Measurements from ENCODE around the gene CEP170B. TPM values are rescaled to one million over a fixed set of nuclear protein-coding genes. Genes with fewer than 3 reads are reported as not detected.
"Not testable (repeated sequence)": the region's sequence is repeated elsewhere in the genome, so short reads cannot be mapped to it uniquely, and the experiment has no call there.

Gene CEP170B
- total and polyA plus RNA-seq, 7 donors: 2.0 to 15.7 (median 6.3) TPM

- no peaks in the 10 kb centered on the region for H3K9me3 ChIP-seq
- no peaks in the 10 kb centered on the region for H3K4me1 ChIP-seq
- 76 to 90% (median 80%) methylated on average over 3 of the region's 3 CpGs for WGBS, 3 donors
- ATAC-seq: no peak
- H3K27me3 ChIP-seq (ENCODE audit: insufficient read depth in 3 of 3, low read length in 2 of 3): peaks cover 0 to 25% (median 4%) of the 10 kb centered on the region in 3 donors
- no peak overlapping the region for H3K4me3 ChIP-seq
- H3K36me3 ChIP-seq (ENCODE audit: insufficient read depth in 1 of 2, low read depth in 1 of 2): no peaks in the 10 kb centered on the region
- no peak for DNase-seq
- TF ChIP-seq, protein P1, sequence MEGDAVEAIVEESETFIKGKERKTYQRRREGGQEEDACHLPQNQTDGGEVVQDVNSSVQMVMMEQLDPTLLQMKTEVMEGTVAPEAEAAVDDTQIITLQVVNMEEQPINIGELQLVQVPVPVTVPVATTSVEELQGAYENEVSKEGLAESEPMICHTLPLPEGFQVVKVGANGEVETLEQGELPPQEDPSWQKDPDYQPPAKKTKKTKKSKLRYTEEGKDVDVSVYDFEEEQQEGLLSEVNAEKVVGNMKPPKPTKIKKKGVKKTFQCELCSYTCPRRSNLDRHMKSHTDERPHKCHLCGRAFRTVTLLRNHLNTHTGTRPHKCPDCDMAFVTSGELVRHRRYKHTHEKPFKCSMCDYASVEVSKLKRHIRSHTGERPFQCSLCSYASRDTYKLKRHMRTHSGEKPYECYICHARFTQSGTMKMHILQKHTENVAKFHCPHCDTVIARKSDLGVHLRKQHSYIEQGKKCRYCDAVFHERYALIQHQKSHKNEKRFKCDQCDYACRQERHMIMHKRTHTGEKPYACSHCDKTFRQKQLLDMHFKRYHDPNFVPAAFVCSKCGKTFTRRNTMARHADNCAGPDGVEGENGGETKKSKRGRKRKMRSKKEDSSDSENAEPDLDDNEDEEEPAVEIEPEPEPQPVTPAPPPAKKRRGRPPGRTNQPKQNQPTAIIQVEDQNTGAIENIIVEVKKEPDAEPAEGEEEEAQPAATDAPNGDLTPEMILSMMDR (IDR thresholded peaks at IDR 0.05): no peak
- H3K27ac ChIP-seq: no peak overlapping the region
- intact Hi-C loops (cut with DNase I): no loop called here
Measured at GRCh38 chr14:104940526-104941150, 75.6 kb downstream of the CEP170B start.

DNA sequence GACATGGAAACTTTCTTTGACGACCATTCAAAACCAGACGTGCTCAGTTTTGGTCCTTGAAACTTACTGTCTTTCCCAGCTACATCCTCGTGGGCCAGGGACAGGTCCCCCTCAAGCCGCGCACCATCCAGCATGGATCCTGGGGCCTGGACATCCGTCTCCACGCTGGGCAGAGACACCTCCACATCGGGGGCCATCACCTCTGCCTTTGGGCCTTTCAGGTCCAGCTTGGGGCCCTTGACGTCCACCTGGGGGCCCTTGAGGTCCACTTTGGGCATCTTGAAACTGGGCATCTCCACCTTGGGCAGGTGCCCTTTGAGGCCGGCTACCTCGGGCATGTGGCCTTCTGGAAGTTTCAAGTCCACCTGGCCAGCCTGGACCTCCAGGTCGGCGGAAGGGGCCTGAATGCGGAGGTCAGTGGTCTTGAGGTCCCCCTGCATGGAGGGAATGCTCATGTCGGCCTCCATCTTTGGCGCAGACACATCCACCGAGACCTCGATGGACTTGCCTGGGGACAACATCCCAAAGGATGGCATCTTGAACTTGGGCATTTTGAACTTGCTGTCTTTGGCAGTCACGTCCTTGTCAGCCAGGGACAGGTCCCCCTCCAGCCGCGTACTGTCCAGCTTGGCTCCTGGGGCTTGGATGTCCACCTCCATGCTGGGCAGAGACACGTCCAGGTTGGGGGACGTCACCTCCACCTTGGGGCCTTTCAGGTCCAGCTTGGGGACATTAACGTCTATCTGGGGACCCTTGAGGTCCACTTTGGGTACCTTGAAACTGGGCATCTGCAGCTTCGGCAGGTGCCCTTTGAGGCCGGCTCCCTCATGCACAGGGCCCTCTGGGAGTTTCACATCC lies 76.7 kb downstream of the CEP170B start:
- no peak for ATAC-seq
- 93 to 98% (median 94%) methylated on average over 26 of the region's 26 CpGs for WGBS, 3 donors
- no peak overlapping the region for H3K27ac ChIP-seq
- intact Hi-C loops (cut with DNase I): no loop called here
- no peak overlapping the region for H3K4me3 ChIP-seq
- no peaks in the 10 kb centered on the region for H3K4me1 ChIP-seq
- peak in 1 of 2 donors; percentile 35 for DNase-seq
- peaks cover 0 to 25% (median 4%) of the 10 kb centered on the region in 3 donors for H3K27me3 ChIP-seq (ENCODE audit: insufficient read depth in 3 of 3, low read length in 2 of 3)
- no peaks in the 10 kb centered on the region for H3K36me3 ChIP-seq (ENCODE audit: insufficient read depth in 1 of 2, low read depth in 1 of 2)
- no peaks in the 10 kb centered on the region for H3K9me3 ChIP-seq
- TF ChIP-seq, protein P1 (IDR thresholded peaks at IDR 0.05): no peak

- H3K4me3 ChIP-seq: no peak overlapping the region
- 91 to 95% (median 94%) methylated on average over 16 of the region's 16 CpGs for WGBS, 3 donors
- DNase-seq (peak in 1 of 2 donors; percentile 46), ATAC-seq (no peak)
- H3K27me3 ChIP-seq (ENCODE audit: insufficient read depth in 3 of 3, low read length in 2 of 3): peaks cover 0 to 23% (median 4%) of the 10 kb centered on the region in 3 donors
- no peaks in the 10 kb centered on the region for H3K4me1 ChIP-seq
- no peak overlapping the region for H3K27ac ChIP-seq
- H3K36me3 ChIP-seq (ENCODE audit: insufficient read depth in 1 of 2, low read depth in 1 of 2): no peaks in the 10 kb centered on the region
- intact Hi-C loops (cut with DNase I): no loop called here
- TF ChIP-seq, protein P1 (IDR thresholded peaks at IDR 0.05): no peak
- no peaks in the 10 kb centered on the region for H3K9me3 ChIP-seq
Measured at GRCh38 chr14:104942586-104942985, 77.5 kb downstream of the CEP170B start.

GRCh38 chr14:104943216-104944015 lies 78.3 kb downstream of the CEP170B start:
- DNase-seq; H3K4me3 ChIP-seq; H3K36me3 ChIP-seq (ENCODE audit: insufficient read depth in 1 of 2, low read depth in 1 of 2); H3K27ac ChIP-seq; intact Hi-C loops (cut with DNase I); ATAC-seq; H3K9me3 ChIP-seq; H3K4me1 ChIP-seq: not testable (repeated sequence)
- H3K27me3 ChIP-seq (ENCODE audit: insufficient read depth in 3 of 3, low read length in 2 of 3): peaks cover 0 to 17% (median 4%) of the 10 kb centered on the region in 3 donors
- 91 to 92% (median 92%) methylated on average over 29 of the region's 29 CpGs for WGBS, 3 donors

DNA sequence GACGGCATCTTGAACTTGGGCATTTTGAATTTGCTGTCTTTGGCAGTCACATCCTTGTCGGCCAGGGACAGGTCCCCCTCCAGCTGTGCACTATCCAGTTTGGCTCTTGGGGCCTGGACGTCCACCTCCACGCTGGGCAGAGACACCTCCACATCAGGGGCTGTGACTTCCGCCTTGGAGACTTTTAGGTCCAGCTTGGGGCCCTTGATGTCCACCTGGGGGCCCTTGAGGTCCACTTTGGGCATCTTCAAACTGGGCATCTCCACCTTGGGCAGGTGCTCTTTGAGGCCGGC lies 78.9 kb downstream of the CEP170B start:
- H3K4me1 ChIP-seq; H3K4me3 ChIP-seq; H3K27ac ChIP-seq; H3K36me3 ChIP-seq (ENCODE audit: insufficient read depth in 1 of 2, low read depth in 1 of 2); intact Hi-C loops (cut with DNase I); DNase-seq; ATAC-seq; H3K9me3 ChIP-seq: not testable (repeated sequence)
- peaks cover 0 to 15% (median 4%) of the 10 kb centered on the region in 3 donors for H3K27me3 ChIP-seq (ENCODE audit: insufficient read depth in 3 of 3, low read length in 2 of 3)
- WGBS, 3 donors: 81 to 94% (median 86%) methylated on average over 6 of the region's 6 CpGs

DNA sequence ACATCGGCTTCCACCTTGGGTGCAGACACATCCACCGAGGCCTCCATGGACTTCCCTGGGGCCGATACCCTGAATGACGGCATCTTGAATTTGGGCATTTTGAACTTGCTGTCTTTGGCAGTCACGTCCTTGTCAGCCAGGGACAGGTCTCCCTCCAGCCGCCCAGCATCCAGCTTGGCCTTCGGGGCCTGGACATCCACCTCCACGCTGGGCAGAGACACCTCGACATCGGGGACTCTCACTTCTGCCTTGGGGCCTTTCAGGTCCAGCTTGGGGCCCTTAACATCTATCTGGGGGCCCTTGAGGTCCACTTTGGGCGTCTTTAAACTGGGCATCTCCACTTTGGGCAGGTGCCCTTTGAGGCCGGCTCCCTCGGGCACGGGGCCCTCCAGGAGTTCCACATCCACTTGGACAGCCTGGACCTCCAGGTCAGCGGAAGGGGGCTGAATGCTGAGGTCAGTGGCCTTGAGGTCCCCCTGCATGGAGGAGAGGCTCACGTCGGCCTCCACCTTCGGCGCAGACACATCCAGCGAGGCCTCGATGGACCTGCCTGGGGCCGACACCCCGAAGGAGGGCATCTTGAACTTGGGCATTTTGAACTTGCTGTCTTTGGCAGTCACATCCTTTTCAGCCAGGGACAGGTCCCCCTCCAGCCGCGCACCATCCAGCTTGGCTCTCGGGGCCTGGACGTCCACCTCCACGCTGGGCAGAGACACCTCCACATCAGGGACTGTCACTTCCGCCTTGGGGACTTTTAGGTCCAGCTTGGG lies 79.6 kb downstream of the CEP170B start:
- H3K27ac ChIP-seq; ATAC-seq; intact Hi-C loops (cut with DNase I); H3K4me3 ChIP-seq; H3K4me1 ChIP-seq; H3K9me3 ChIP-seq; H3K36me3 ChIP-seq (ENCODE audit: insufficient read depth in 1 of 2, low read depth in 1 of 2): not testable (repeated sequence)
- DNase-seq: peak in 1 of 2 donors; percentile 29
- peaks cover 0 to 10% (median 4%) of the 10 kb centered on the region in 3 donors for H3K27me3 ChIP-seq (ENCODE audit: insufficient read depth in 3 of 3, low read length in 2 of 3)
- WGBS, 3 donors: 91 to 95% (median 93%) methylated on average over 28 to 29 of the region's 29 CpGs

DNA sequence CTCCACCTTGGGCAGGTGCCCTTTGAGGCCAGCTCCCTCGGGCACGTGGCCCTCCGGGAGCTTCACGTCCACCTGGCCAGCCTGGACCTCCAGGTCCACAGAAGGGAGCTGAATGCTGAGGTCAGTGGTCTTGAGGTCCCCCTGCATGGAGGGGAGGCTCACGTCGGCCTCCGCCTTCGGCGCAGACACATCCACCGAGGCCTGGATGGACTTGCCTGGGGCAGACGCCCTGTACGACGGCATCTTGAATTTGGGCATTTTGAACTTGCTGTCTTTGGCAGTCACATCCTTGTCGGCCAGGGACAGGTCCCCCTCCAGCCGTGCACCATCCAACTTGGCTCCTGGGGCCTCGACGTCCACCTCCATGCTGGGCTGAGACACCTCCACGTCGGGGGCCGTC lies 80.2 kb downstream of the CEP170B start:
- WGBS, 3 donors: 87 to 96% (median 91%) methylated on average over 18 to 20 of the region's 20 CpGs
- H3K27ac ChIP-seq; intact Hi-C loops (cut with DNase I); H3K4me3 ChIP-seq; H3K36me3 ChIP-seq (ENCODE audit: insufficient read depth in 1 of 2, low read depth in 1 of 2); H3K4me1 ChIP-seq; H3K9me3 ChIP-seq; ATAC-seq; H3K27me3 ChIP-seq (ENCODE audit: insufficient read depth in 3 of 3, low read length in 2 of 3): not testable (repeated sequence)
- peak in 1 of 2 donors; percentile 34 for DNase-seq

Data from psoas muscle (tissue), 8 donors.